Esophagus muscularis mucosa (tissue), 4 donors: ENCODE results near the gene SNAP29. TPM values are rescaled to one million over a fixed set of nuclear protein-coding genes. Genes with fewer than 3 reads are reported as not detected.

Source experiments
- DNase-seq: peaks from one replicate; pipeline ENCODE4 v3.0.0-alpha.2; 2017; ENCODE audit errors: extremely low spot score
- H3K27ac ChIP-seq, 4 donors: fragments of 200-600 bp; sonication (generic); replicated peaks in 1 of 4; 1 replicate in 3 of 4; 2 replicates in 1 of 4; pipeline ENCODE4 v1.5.1; 2016 to 2019; ENCODE audit warnings: mild to moderate bottlenecking in 1 of 4
- H3K27me3 ChIP-seq, 4 donors: fragments of 200-600 bp; sonication (generic); one replicate each; pipeline versions ENCODE4 v1.5.1 to v1.6.0; 2016 to 2019
- H3K36me3 ChIP-seq, 4 donors: fragments of 200-600 bp; sonication (generic); one replicate each; pipeline ENCODE4 v1.5.1; 2016 to 2019
- H3K4me1 ChIP-seq, 4 donors: fragments of 200-600 bp; sonication (generic); one replicate each; pipeline ENCODE4 v1.5.1; 2016 to 2019
- H3K4me3 ChIP-seq, 4 donors: fragments of 200-600 bp; sonication (generic); 1 replicate in 2 of 4; 2 replicates in 2 of 4; pipeline ENCODE4 v1.5.1; 2016 to 2019; ENCODE audit warnings: mild to moderate bottlenecking in 4 of 4, moderate library complexity in 1 of 4
- H3K9me3 ChIP-seq, 4 donors: fragments of 200-600 bp; sonication (generic); 1 replicate in 3 of 4; 2 replicates in 1 of 4; pipeline ENCODE4 v1.5.1; 2016 to 2019
- EP300 ChIP-seq: sonication (generic); formaldehyde crosslinking; IDR thresholded peaks from one replicate; pipeline ENCODE4 v1.6.1; 2017; ENCODE audit warnings: antibody characterized with exemption
- POLR2A ChIP-seq: fragments of 450-650 bp; IDR thresholded peaks from one replicate; pipeline ENCODE4 v1.6.1; 2017; ENCODE audit warnings: antibody characterized with exemption, moderate library complexity, mild to moderate bottlenecking, low read depth
- POLR2AphosphoS5 ChIP-seq, 2 donors: sonication (generic); formaldehyde crosslinking; IDR thresholded peaks; one replicate each; pipeline ENCODE4 v1.6.1; 2017; ENCODE audit warnings: antibody characterized with exemption in 2 of 2
- WGBS: methylation state at CpG from one replicate; pipeline ENCODE4 v1.1.5; 2018; 5-methylcytosine and 5-hydroxymethylcytosine counted together
- intact Hi-C: fragments of 100-400 bp; cut with DNase I; formaldehyde crosslinking; loops from one replicate; pipeline ENCODE4 v1.15.1; 2023
- total RNA-seq, 4 donors: library from RNA; depleted of rRNA; stranded (reverse); fragments of >200 nt; gene quantifications; one replicate each; pipeline versions ENCODE4 v1.1.0 to v1.2.1, GENCODE V29; 2016
- TF ChIP-seq, protein P1 (sequence below), 3 experiments: fragments of 200-600 bp in 2 of 3; fragments of 450-650 bp in 1 of 3; sonication (generic) in 2 of 3; IDR thresholded peaks; one replicate each; pipeline ENCODE4 v1.5.1; 2017 to 2019; ENCODE audit warnings: antibody characterized with exemption in 3 of 3, mild to moderate bottlenecking in 2 of 3, moderate library complexity in 1 of 3

The SNAP29 gene
- total RNA-seq, 4 donors from 2014 or later: 21.2 to 33.6 (median 26.4) TPM

DNA sequence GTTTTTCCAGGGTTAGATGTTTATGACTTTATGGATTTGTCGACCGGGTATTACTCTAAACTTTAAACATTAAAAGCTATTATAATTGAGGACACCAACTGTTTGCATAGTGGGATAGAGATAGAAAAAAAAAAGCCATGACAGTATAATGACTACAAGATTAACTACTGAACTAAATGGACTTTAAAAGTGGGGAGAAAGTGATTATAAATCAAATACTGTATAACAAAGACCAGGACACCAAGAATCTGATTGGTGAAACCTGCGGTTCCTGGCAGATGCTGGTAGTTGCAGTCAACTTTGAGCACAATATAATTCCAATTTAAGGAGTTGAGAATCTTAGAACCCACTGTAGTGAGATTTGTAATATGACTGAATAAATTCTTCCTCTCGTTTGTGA lies 60.9 kb downstream of the SNAP29 start:
- 6% methylated on average over 4 of the region's 4 CpGs for WGBS
- DNase-seq: no peak
- peak overlapping the region; percentile 69 to 100 (median 82) for H3K4me3 ChIP-seq
- H3K36me3 ChIP-seq: no peaks in the 10 kb centered on the region
- H3K4me1 ChIP-seq: peaks cover 30 to 62% (median 60%) of the 10 kb centered on the region in 4 donors
- no peaks in the 10 kb centered on the region for H3K9me3 ChIP-seq
- no peaks in the 10 kb centered on the region for H3K27me3 ChIP-seq
- peak overlapping the region; percentile 45 to 97 (median 73) for H3K27ac ChIP-seq
- intact Hi-C loops: loop anchor here (5.0 kb wide), 1 partner anchor 83 kb away; the partner anchor contains the start of gene THAP7
- TF ChIP-seq POLR2AphosphoS5 (IDR thresholded peaks at IDR 0.05): no peak
- TF ChIP-seq EP300: no peak
- TF ChIP-seq, protein P1, sequence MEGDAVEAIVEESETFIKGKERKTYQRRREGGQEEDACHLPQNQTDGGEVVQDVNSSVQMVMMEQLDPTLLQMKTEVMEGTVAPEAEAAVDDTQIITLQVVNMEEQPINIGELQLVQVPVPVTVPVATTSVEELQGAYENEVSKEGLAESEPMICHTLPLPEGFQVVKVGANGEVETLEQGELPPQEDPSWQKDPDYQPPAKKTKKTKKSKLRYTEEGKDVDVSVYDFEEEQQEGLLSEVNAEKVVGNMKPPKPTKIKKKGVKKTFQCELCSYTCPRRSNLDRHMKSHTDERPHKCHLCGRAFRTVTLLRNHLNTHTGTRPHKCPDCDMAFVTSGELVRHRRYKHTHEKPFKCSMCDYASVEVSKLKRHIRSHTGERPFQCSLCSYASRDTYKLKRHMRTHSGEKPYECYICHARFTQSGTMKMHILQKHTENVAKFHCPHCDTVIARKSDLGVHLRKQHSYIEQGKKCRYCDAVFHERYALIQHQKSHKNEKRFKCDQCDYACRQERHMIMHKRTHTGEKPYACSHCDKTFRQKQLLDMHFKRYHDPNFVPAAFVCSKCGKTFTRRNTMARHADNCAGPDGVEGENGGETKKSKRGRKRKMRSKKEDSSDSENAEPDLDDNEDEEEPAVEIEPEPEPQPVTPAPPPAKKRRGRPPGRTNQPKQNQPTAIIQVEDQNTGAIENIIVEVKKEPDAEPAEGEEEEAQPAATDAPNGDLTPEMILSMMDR (IDR thresholded peaks at IDR 0.05): no peak
- no peak for TF ChIP-seq POLR2A

DNA sequence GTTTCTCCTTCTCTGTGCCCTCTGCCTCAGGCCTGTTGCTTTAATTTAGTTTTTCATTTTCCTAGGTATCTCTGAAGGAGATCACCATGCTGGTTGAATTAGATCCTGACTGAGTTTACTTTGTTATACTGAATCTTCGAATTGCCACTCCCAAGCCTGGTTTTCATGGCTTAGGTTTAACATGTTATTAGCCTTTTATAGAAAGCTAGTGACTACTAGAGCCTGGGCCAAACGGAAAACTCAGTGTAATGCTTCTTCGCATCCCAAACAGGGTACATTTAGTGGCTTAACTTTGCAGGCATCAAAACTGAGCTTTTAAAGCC lies 62.0 kb downstream of the SNAP29 start:
- intact Hi-C loops: no loop called here
- no peak for DNase-seq

DNA sequence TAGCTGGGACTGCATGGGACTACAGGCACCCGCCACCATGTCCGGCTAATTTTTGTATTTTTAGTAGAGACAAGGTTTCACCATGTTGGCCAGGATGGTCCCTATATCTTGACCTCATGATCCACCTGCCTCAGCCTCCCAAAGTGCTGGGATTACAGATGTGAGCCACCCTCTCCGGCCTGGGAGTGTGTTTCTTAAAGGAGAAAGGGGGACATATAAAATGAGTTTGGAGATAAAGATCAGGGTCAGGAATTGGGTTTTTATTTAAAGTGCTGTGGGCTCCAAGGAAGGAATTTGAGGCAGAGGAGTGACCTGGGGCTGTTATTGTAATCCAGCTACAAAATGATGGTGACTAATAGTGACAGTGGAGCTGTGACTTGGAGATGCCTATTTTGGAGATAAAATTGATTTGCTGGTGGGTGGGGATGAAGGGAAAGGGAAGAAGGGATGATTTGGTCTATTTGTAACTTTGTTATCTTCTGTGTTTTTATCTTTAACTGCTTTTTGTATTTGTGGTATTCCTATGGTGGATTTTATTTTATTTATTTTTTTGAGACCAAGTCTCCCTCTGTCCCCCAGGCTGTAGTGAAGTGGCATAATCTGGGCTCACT lies 63.4 kb downstream of the SNAP29 start:
- no peaks in the 10 kb centered on the region for H3K36me3 ChIP-seq
- peaks cover 39 to 73% (median 71%) of the 10 kb centered on the region in 4 donors for H3K4me1 ChIP-seq
- H3K27me3 ChIP-seq: no peaks in the 10 kb centered on the region
- DNase-seq: no peak
- peak overlapping the region in 1 of 4 donors; percentile 7 for H3K27ac ChIP-seq
- TF ChIP-seq, protein P1 (IDR thresholded peaks at IDR 0.05): no peak
- TF ChIP-seq POLR2AphosphoS5 (IDR thresholded peaks at IDR 0.05) (no peak), EP300 (no peak), POLR2A (no peak)
- intact Hi-C loops: no loop called here
- no peaks in the 10 kb centered on the region for H3K9me3 ChIP-seq
- WGBS: 67% methylated on average over 3 of the region's 3 CpGs
- H3K4me3 ChIP-seq: no peak overlapping the region

More for the DNA sequence above, 62.0 kb downstream of the SNAP29 start:
- no peaks in the 10 kb centered on the region for H3K36me3 ChIP-seq
- 22% methylated on average over 3 of the region's 3 CpGs for WGBS
- TF ChIP-seq POLR2A (no peak), POLR2AphosphoS5 (IDR thresholded peaks at IDR 0.05) (no peak), EP300 (no peak)
- TF ChIP-seq, protein P1 (IDR thresholded peaks at IDR 0.05): no peak
- H3K9me3 ChIP-seq: no peaks in the 10 kb centered on the region
- peak overlapping the region; percentile 69 to 100 (median 82) for H3K4me3 ChIP-seq
- H3K27ac ChIP-seq: peak overlapping the region; percentile 45 to 97 (median 73)
- H3K4me1 ChIP-seq: peaks cover 33 to 71% (median 67%) of the 10 kb centered on the region in 4 donors
- no peaks in the 10 kb centered on the region for H3K27me3 ChIP-seq

DNA sequence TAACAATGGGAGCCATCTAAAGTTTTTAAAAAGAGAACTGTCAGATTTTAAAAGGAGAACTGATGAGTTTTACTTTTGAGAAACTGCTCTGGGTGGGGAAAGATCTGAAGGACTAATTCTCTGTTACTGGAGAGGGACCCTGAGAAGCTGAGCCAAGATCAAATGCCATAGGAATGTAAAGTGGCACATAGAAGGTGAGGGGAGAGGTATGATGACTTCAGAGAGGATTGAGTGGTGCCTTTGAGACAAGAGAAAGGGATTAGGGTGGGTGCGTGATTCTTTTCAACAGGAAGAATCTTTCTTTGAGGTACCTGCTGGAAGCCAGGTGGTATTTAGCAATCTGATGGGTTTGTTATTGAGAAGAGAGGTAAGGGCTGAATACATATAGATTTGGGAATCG lies 67.4 kb downstream of the SNAP29 start:
- Histone ChIP-seq H3K9me3 (no peaks in the 10 kb centered on the region), H3K27me3 (no peaks in the 10 kb centered on the region), H3K4me1 (peaks cover 26 to 75% (median 65%) of the 10 kb centered on the region in 4 donors), H3K4me3 (no peak overlapping the region), H3K36me3 (no peaks in the 10 kb centered on the region), H3K27ac (no peak overlapping the region)
- TF ChIP-seq, protein P1 (IDR thresholded peaks at IDR 0.05): no peak
- TF ChIP-seq POLR2A: no peak
- no peak for TF ChIP-seq POLR2AphosphoS5 (IDR thresholded peaks at IDR 0.05)
- no peak for TF ChIP-seq EP300
- intact Hi-C loops: no loop called here
- WGBS: 68% methylated on average over 2 of the region's 2 CpGs
- no peak for DNase-seq
